ENCODE data around the gene SLC8A3. TPM values are rescaled to one million over a fixed set of nuclear protein-coding genes. Genes with fewer than 3 reads are reported as not detected.

SLC8A3 gene
- total RNA-seq, 2 donors from 2014 or later = 0.09 TPM; not detected in 1

- Mint-ChIP-seq H3K27ac (no peak overlapping the region), H3K4me3 (no peak overlapping the region), H3K27me3 (ENCODE audit: insufficient read depth) (peaks cover 9% of the 10 kb centered on the region), H3K9me3 (no peaks in the 10 kb centered on the region), H3K4me1 (peaks cover 11% of the 10 kb centered on the region), H3K36me3 (ENCODE audit: low read depth) (no peaks in the 10 kb centered on the region)
- DNase-seq = peak; percentile 72
- WGBS, 2 experiments (ENCODE audit: insufficient coverage in 1 of 2, insufficient read length in 1 of 2) = 27 to 53% methylated on average over 3 to 5 of the region's 5 CpGs
- Histone ChIP-seq H3K27ac (ENCODE audit: low read depth, low read length) (no peak overlapping the region), H3K9me3 (ENCODE audit: control insufficient read depth, low read length) (no peaks in the 10 kb centered on the region), H3K36me3 (ENCODE audit: control insufficient read depth, insufficient read depth, low read length) (no peaks in the 10 kb centered on the region), H3K4me1 (ENCODE audit: control insufficient read depth, insufficient read depth, low read length) (no peaks in the 10 kb centered on the region), H3K27me3 (ENCODE audit: control insufficient read depth, insufficient read depth, low read length, poor library complexity, severe bottlenecking) (no peaks in the 10 kb centered on the region), H3K4me3 (ENCODE audit: low read length) (no peak overlapping the region), H3K9ac (ENCODE audit: extremely low read depth, low read length, poor library complexity, severe bottlenecking) (no peak overlapping the region)
- peak; percentile 85 for TF ChIP-seq CTCF (conservative IDR thresholded peaks at IDR 0.05)
These were observed 101.9 kb downstream of the SLC8A3 start for GRCh38 chr14:70086685-70087379.

- H3K36me3 Mint-ChIP-seq (ENCODE audit: low read depth) = no peaks in the 10 kb centered on the region
- H3K27me3 Mint-ChIP-seq (ENCODE audit: insufficient read depth) = peaks cover 9% of the 10 kb centered on the region
- no peaks in the 10 kb centered on the region for H3K36me3 ChIP-seq (ENCODE audit: control insufficient read depth, insufficient read depth, low read length)
- no peaks in the 10 kb centered on the region for H3K27me3 ChIP-seq (ENCODE audit: control insufficient read depth, insufficient read depth, low read length, poor library complexity, severe bottlenecking)
- no peak overlapping the region for H3K27ac Mint-ChIP-seq
- no peak overlapping the region for H3K9ac ChIP-seq (ENCODE audit: extremely low read depth, low read length, poor library complexity, severe bottlenecking)
- TF ChIP-seq CTCF (conservative IDR thresholded peaks at IDR 0.05) = peak; percentile 41
- peak; percentile 6 for DNase-seq
- peaks cover 11% of the 10 kb centered on the region for H3K4me1 Mint-ChIP-seq
- H3K4me1 ChIP-seq (ENCODE audit: control insufficient read depth, insufficient read depth, low read length) = no peaks in the 10 kb centered on the region
- H3K4me3 ChIP-seq (ENCODE audit: low read length) = no peak overlapping the region
- H3K9me3 ChIP-seq (ENCODE audit: control insufficient read depth, low read length) = no peaks in the 10 kb centered on the region
- H3K4me3 Mint-ChIP-seq = no peak overlapping the region
- H3K27ac ChIP-seq (ENCODE audit: low read depth, low read length) = no peak overlapping the region
- 75% methylated on average over 2 of the region's 2 CpGs; no CpG with 5 or more reads in 1 of the 2 experiments for WGBS, 2 experiments (ENCODE audit: insufficient coverage in 1 of 2, insufficient read length in 1 of 2)
- H3K9me3 Mint-ChIP-seq = no peaks in the 10 kb centered on the region
These were observed 104.5 kb downstream of the SLC8A3 start for GRCh38 chr14:70084226-70084625.

- Mint-ChIP-seq H3K27ac (no peak overlapping the region), H3K4me1 (peaks cover 11% of the 10 kb centered on the region), H3K27me3 (ENCODE audit: insufficient read depth) (peaks cover 9% of the 10 kb centered on the region), H3K4me3 (no peak overlapping the region), H3K36me3 (ENCODE audit: low read depth) (no peaks in the 10 kb centered on the region), H3K9me3 (no peaks in the 10 kb centered on the region)
- Histone ChIP-seq H3K27me3 (ENCODE audit: control insufficient read depth, insufficient read depth, low read length, poor library complexity, severe bottlenecking) (no peaks in the 10 kb centered on the region), H3K27ac (ENCODE audit: low read depth, low read length) (no peak overlapping the region), H3K9me3 (ENCODE audit: control insufficient read depth, low read length) (no peaks in the 10 kb centered on the region), H3K4me3 (ENCODE audit: low read length) (no peak overlapping the region), H3K36me3 (ENCODE audit: control insufficient read depth, insufficient read depth, low read length) (no peaks in the 10 kb centered on the region), H3K9ac (ENCODE audit: extremely low read depth, low read length, poor library complexity, severe bottlenecking) (no peak overlapping the region), H3K4me1 (ENCODE audit: control insufficient read depth, insufficient read depth, low read length) (no peaks in the 10 kb centered on the region)
- WGBS, 2 experiments (ENCODE audit: insufficient coverage in 1 of 2, insufficient read length in 1 of 2) = 79 to 81% methylated on average over 2 of the region's 2 CpGs
- DNase-seq = no peak
- TF ChIP-seq CTCF (conservative IDR thresholded peaks at IDR 0.05) = no peak
These were observed 106.4 kb downstream of the SLC8A3 start for GRCh38 chr14:70082394-70082793.

Measured in endodermal cell (in vitro differentiated cells).